HG03097 (cell line): ENCODE data around the gene CIPC.

Experiments used
- ATAC-seq: cut with Tn5 transposase; IDR thresholded peaks from one replicate; pipeline ENCODE4 v1.9.1; 2021; ENCODE audit not compliant: unreplicated experiment, low FRiP score

CIPC gene

GRCh38 chr14:77123381-77124325 is 25.6 kb downstream of the CIPC start:
- ATAC-seq, result no peak

- ATAC-seq, result no peak
Observed at GRCh38 chr14:77124345-77125280, 26.6 kb downstream of the CIPC start.

GRCh38 chr14:77125281-77125801 is 27.3 kb downstream of the CIPC start:
- no peak for ATAC-seq

- ATAC-seq, result no peak
Observed at GRCh38 chr14:77125823-77126325, 27.8 kb downstream of the CIPC start.

GRCh38 chr14:77126461-77126990 is 28.5 kb downstream of the CIPC start:
- no peak for ATAC-seq

- no peak for ATAC-seq
Observed at GRCh38 chr14:77128414-77128891, 30.4 kb downstream of the CIPC start.

- ATAC-seq, result no peak
Observed at GRCh38 chr14:77130386-77130785, 32.3 kb downstream of the CIPC start.

- ATAC-seq, result no peak
Observed at GRCh38 chr14:77131206-77131605, 33.1 kb downstream of the CIPC start.

GRCh38 chr14:77131871-77132486 is 33.9 kb downstream of the CIPC start:
- no peak for ATAC-seq

- no peak for ATAC-seq
Observed at GRCh38 chr14:77133720-77134338, 35.8 kb downstream of the CIPC start.

GRCh38 chr14:77139022-77139421 is 41.0 kb downstream of the CIPC start:
- ATAC-seq, result no peak

- ATAC-seq, result no peak
Observed at GRCh38 chr14:77139540-77140358, 41.7 kb downstream of the CIPC start.

- no peak for ATAC-seq
Observed at GRCh38 chr14:77140359-77141213, 42.5 kb downstream of the CIPC start.

- ATAC-seq, result no peak
Observed at GRCh38 chr14:77141214-77142004, 43.4 kb downstream of the CIPC start, which contains the start of gene ZDHHC22. TSS of gene ZDHHC22 (minus strand) at chr14:77141791. CDS start at chr14:77139738, 2,053 bp downstream.

- ATAC-seq, result no peak
Observed at GRCh38 chr14:77142005-77142800, 44.1 kb downstream of the CIPC start.

GRCh38 chr14:77143071-77143470 is 45.0 kb downstream of the CIPC start:
- no peak for ATAC-seq
